Esophagus (tissue), 2 donors: Measurements from ENCODE around the gene CISH. TPM values are rescaled to one million over a fixed set of nuclear protein-coding genes. Genes with fewer than 3 reads are reported as not detected.
A peak's percentile ranks its signal among the peaks of the same experiment; 100 is the strongest.

Source experiments
- H3K27ac ChIP-seq, 2 donors: one replicate each; pipeline ENCODE4 v1.5.1; 2013; ENCODE audit warnings: low read depth in 2 of 2, mild to moderate bottlenecking in 2 of 2, inconsistent platforms in 1 of 2, low read length in 1 of 2, moderate library complexity in 1 of 2
- H3K27me3 ChIP-seq, 2 donors: one replicate each; pipeline ENCODE4 v1.6.1; 2013; ENCODE audit warnings: low read length in 2 of 2, control low read depth in 1 of 2, mild to moderate bottlenecking in 1 of 2; ENCODE audit not compliant: insufficient read depth in 2 of 2, control insufficient read depth in 1 of 2
- H3K36me3 ChIP-seq, 2 donors: one replicate each; pipeline ENCODE4 v1.6.1; 2013; ENCODE audit warnings: low read length in 1 of 2; ENCODE audit not compliant: control insufficient read depth in 2 of 2, insufficient read depth in 2 of 2
- H3K4me1 ChIP-seq, 2 donors: one replicate each; pipeline ENCODE4 v1.6.1; 2013; ENCODE audit warnings: low read length in 1 of 2; ENCODE audit not compliant: control insufficient read depth in 2 of 2, insufficient read depth in 2 of 2
- H3K4me3 ChIP-seq, 2 donors: one replicate each; pipeline ENCODE4 v1.5.1; 2013; ENCODE audit warnings: low read length in 2 of 2, mild to moderate bottlenecking in 2 of 2, low read depth in 1 of 2, moderate library complexity in 1 of 2
- H3K9me3 ChIP-seq, 2 donors: one replicate each; pipeline ENCODE4 v1.6.1; 2013; ENCODE audit warnings: mild to moderate bottlenecking in 2 of 2, low read depth in 1 of 2, low read length in 1 of 2, moderate library complexity in 1 of 2; ENCODE audit not compliant: control insufficient read depth in 2 of 2, insufficient read depth in 1 of 2
- WGBS, 2 donors: extraction: QIAGEN DNeasy Blood & Tissue Kit; methylation state at CpG; one replicate each; pipeline ENCODE4 v1.1.7; 2013; 5-methylcytosine and 5-hydroxymethylcytosine counted together
- polyA plus RNA-seq, 2 donors: library from polyadenylated mRNA; stranded (reverse); fragments of 200-250 nt; gene quantifications; one replicate each; pipeline ENCODE4 v1.2.3, GENCODE V29; 2013
- donor health status: healthy with polysubstance abuse.
- donor health status: Bipolar disorder and iron deficiency.

CISH gene
- polyA plus RNA-seq, 2 donors: 5.5 to 7.0 TPM

GRCh38 chr3:50610181-50610971 is 1.2 kb downstream of the CISH start:
- H3K36me3 ChIP-seq: peaks cover 0 to 14% of the 10 kb centered on the region in 2 donors
- 60 to 63% methylated on average over 6 of the region's 6 CpGs for WGBS, 2 donors
- peak overlapping the region; percentile 68 to 83 for H3K4me3 ChIP-seq
- H3K4me1 ChIP-seq: peaks cover 7 to 42% of the 10 kb centered on the region in 2 donors
- H3K27me3 ChIP-seq: no peaks in the 10 kb centered on the region
- no peaks in the 10 kb centered on the region for H3K9me3 ChIP-seq
- peak overlapping the region; percentile 18 to 89 for H3K27ac ChIP-seq

DNA sequence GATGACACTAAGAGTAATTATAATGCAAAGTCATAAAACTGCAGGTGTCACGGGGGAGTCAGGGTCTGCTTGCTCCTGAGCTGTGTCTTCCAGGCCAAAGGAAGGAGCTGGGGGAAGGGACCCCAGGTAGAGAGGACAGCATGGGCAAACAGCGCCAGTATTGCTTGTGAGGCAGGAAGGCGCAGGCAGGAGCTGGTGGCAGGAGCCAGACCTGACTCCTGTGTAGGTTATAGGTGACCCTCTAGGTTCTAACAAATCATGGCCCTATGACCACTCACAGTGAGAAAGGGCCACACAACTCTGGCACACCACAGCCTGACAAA is 1.9 kb downstream of the CISH start:
- peak overlapping the region; percentile 68 to 83 for H3K4me3 ChIP-seq
- peaks cover 0 to 19% of the 10 kb centered on the region in 2 donors for H3K36me3 ChIP-seq
- 72 to 93% methylated on average over 3 of the region's 3 CpGs for WGBS, 2 donors

GRCh38 chr3:50609071-50609762 is 2.4 kb downstream of the CISH start:
- Histone ChIP-seq H3K27ac (peak overlapping the region in 1 of 2 donors; percentile 89), H3K4me3 (peak overlapping the region in 1 of 2 donors; percentile 68), H3K27me3 (no peaks in the 10 kb centered on the region), H3K36me3 (peaks cover 0 to 24% of the 10 kb centered on the region in 2 donors), H3K4me1 (peaks cover 7 to 54% of the 10 kb centered on the region in 2 donors), H3K9me3 (no peaks in the 10 kb centered on the region)
- 77 to 84% methylated on average over 5 of the region's 5 CpGs for WGBS, 2 donors

More for the DNA sequence above, 1.9 kb downstream of the CISH start:
- Histone ChIP-seq H3K27ac (peak overlapping the region; percentile 18 to 89), H3K4me1 (peaks cover 7 to 49% of the 10 kb centered on the region in 2 donors), H3K27me3 (no peaks in the 10 kb centered on the region), H3K9me3 (no peaks in the 10 kb centered on the region)

GRCh38 chr3:50608278-50608677 is 3.3 kb downstream of the CISH start:
- WGBS, 2 donors: 62 to 68% methylated on average over 5 to 7 of the region's 7 CpGs
- H3K9me3 ChIP-seq: no peaks in the 10 kb centered on the region
- peaks cover 7 to 59% of the 10 kb centered on the region in 2 donors for H3K4me1 ChIP-seq
- H3K27ac ChIP-seq: peak overlapping the region in 1 of 2 donors; percentile 18
- H3K4me3 ChIP-seq: no peak overlapping the region
- no peaks in the 10 kb centered on the region for H3K27me3 ChIP-seq
- peaks cover 0 to 26% of the 10 kb centered on the region in 2 donors for H3K36me3 ChIP-seq

DNA sequence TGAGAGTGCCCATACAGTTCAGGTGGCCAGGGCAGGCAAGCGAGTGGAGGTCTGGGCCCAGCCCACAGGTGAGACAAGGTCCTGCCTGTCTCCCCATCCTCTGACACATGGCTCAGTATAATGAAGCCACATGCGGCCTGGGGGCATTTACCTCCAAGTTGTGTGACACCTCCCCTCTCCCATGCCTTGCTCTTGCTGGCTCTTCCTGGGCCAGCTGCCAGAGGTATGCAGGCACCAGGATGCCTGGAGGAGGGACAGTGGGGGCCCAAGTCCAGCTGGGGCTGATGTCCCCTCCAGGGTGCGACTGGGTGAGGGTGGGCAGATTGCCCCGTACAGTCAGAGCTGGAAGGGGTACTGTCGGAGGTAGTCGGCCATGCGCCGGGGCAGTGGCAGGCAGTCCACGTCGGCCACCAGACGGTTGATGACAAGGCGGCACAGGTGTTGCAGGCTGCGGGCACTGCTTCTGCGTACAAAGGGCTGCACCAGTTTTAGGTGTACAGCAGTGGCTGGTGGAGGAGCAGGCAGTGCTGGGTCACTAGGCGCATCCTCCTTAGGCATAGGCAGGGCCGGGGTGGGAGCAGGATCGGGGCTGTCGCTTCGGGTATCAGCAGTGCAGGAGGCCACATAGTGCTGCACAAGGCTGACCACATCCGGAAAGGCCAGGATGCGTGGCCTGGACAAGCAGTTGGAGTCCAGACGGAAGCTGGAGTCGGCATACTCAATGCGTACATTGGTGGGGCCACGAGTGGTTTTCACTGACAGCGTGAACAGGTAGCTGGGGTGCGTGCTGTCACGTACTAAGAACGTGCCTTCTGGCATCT is 4.1 kb downstream of the CISH start:
- H3K36me3 ChIP-seq: peaks cover 0 to 26% of the 10 kb centered on the region in 2 donors
- peak overlapping the region in 1 of 2 donors; percentile 18 for H3K27ac ChIP-seq
- H3K9me3 ChIP-seq: no peaks in the 10 kb centered on the region
- H3K4me3 ChIP-seq: peak overlapping the region in 1 of 2 donors; percentile 21
- H3K4me1 ChIP-seq: peaks cover 13 to 65% of the 10 kb centered on the region in 2 donors
- no peaks in the 10 kb centered on the region for H3K27me3 ChIP-seq
- WGBS, 2 donors: 75% methylated on average over 29 of the region's 29 CpGs

- Histone ChIP-seq H3K9me3 (no peaks in the 10 kb centered on the region), H3K27me3 (no peaks in the 10 kb centered on the region), H3K4me3 (no peak overlapping the region), H3K27ac (peak overlapping the region in 1 of 2 donors; percentile 30), H3K36me3 (peaks cover 0 to 26% of the 10 kb centered on the region in 2 donors), H3K4me1 (peaks cover 18 to 74% of the 10 kb centered on the region in 2 donors)
- 57 to 64% methylated on average over 6 of the region's 6 CpGs for WGBS, 2 donors
Measured at GRCh38 chr3:50606596-50606995, 5.0 kb downstream of the CISH start.

DNA sequence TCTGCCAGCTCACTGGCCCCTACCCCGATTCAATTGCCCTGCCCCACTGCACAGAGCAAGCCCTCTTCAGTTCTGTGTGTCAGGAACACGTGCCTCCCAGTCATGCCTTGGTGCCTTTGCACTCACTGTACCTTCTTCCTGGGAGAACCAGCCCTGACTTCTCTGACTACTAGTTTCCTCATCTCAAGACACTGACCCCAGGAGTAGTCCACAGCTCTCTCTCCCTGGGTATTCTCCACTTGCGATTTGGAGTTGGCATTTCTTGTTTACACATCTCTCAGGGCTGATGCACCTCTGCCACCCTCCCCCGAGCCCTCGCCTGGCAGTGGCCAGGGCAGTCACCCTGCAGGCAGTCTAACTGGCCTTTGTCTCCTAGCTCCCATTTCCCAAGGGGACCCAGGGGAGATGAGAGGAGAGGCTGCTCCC is 5.7 kb downstream of the CISH start:
- peaks cover 18 to 77% of the 10 kb centered on the region in 2 donors for H3K4me1 ChIP-seq
- H3K27ac ChIP-seq: peak overlapping the region; percentile 44 to 83
- H3K27me3 ChIP-seq: no peaks in the 10 kb centered on the region
- H3K36me3 ChIP-seq: peaks cover 0 to 26% of the 10 kb centered on the region in 2 donors
- H3K4me3 ChIP-seq: no peak overlapping the region
- WGBS, 2 donors: 34 to 44% methylated on average over 5 of the region's 5 CpGs
- no peaks in the 10 kb centered on the region for H3K9me3 ChIP-seq

GRCh38 chr3:50604628-50605588 is 6.7 kb downstream of the CISH start:
- no peak overlapping the region for H3K4me3 ChIP-seq
- peak overlapping the region; percentile 44 to 83 for H3K27ac ChIP-seq
- H3K4me1 ChIP-seq: peaks cover 11 to 78% of the 10 kb centered on the region in 2 donors
- peaks cover 0 to 26% of the 10 kb centered on the region in 2 donors for H3K36me3 ChIP-seq
- no peaks in the 10 kb centered on the region for H3K9me3 ChIP-seq
- 57 to 62% methylated on average over 14 of the region's 14 CpGs for WGBS, 2 donors
- H3K27me3 ChIP-seq: no peaks in the 10 kb centered on the region
